ENCODE results near the gene SURF4.

DNA sequence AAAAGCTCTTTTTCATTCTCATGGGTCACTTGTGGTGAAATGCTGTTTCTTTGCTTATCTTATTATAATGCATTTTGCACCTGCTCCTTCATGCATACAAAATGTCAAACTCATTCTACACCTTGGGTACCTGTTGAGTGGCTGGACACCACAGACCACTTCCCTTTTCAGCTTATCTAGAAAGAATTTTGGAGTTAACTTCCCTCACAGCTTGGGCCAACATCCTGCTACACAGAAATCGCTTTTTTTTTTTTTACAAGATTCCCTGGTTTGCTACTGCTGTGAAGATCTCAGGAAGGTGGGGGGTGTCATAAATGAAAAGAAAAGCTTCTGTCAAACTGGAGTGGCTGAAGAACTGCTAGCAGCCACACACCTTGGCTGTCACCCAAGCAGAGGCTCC is 39.3 kb upstream of the SURF4 start:
- TF ChIP-seq, protein P1, sequence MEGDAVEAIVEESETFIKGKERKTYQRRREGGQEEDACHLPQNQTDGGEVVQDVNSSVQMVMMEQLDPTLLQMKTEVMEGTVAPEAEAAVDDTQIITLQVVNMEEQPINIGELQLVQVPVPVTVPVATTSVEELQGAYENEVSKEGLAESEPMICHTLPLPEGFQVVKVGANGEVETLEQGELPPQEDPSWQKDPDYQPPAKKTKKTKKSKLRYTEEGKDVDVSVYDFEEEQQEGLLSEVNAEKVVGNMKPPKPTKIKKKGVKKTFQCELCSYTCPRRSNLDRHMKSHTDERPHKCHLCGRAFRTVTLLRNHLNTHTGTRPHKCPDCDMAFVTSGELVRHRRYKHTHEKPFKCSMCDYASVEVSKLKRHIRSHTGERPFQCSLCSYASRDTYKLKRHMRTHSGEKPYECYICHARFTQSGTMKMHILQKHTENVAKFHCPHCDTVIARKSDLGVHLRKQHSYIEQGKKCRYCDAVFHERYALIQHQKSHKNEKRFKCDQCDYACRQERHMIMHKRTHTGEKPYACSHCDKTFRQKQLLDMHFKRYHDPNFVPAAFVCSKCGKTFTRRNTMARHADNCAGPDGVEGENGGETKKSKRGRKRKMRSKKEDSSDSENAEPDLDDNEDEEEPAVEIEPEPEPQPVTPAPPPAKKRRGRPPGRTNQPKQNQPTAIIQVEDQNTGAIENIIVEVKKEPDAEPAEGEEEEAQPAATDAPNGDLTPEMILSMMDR (IDR thresholded peaks at IDR 0.05 in 8 of 11, conservative IDR thresholded peaks at IDR 0.05 in 3 of 11), result no peak
- TF ChIP-seq POLR2A (IDR thresholded peaks at IDR 0.05) (no peak), POLR2AphosphoS5 (IDR thresholded peaks at IDR 0.05) (no peak)
